Glutamatergic neuron (in vitro differentiated cells): Measurements from ENCODE around the gene TMEM30B. TPM values are rescaled to one million over a fixed set of nuclear protein-coding genes. Genes with fewer than 3 reads are reported as not detected.

ENCODE experiments used
- DNase-seq: peaks from one replicate; pipeline ENCODE4 v3.0.0; 2022
- H3K27ac Mint-ChIP-seq: one replicate; pipeline ENCODE4 v1.8.0; 2020; ENCODE audit warnings: mild to moderate bottlenecking, mixed read lengths, inconsistent platforms; ENCODE audit not compliant: unreplicated experiment
- H3K27me3 Mint-ChIP-seq: one replicate; pipeline ENCODE4 v1.8.0; 2020; ENCODE audit warnings: mild to moderate bottlenecking, moderate library complexity, mixed read lengths, inconsistent platforms; ENCODE audit not compliant: unreplicated experiment
- H3K36me3 Mint-ChIP-seq: one replicate; pipeline ENCODE4 v1.8.0; 2020; ENCODE audit warnings: mild to moderate bottlenecking, mixed read lengths, inconsistent platforms; ENCODE audit not compliant: unreplicated experiment
- H3K4me1 Mint-ChIP-seq: one replicate; pipeline ENCODE4 v1.8.0; 2020; ENCODE audit warnings: mild to moderate bottlenecking, low read depth, mixed read lengths, inconsistent platforms; ENCODE audit not compliant: unreplicated experiment
- H3K4me3 Mint-ChIP-seq: one replicate; pipeline ENCODE4 v1.8.0; 2020; ENCODE audit warnings: mild to moderate bottlenecking, mixed read lengths, inconsistent platforms; ENCODE audit not compliant: unreplicated experiment
- H3K9me3 Mint-ChIP-seq: one replicate; pipeline ENCODE4 v1.8.0; 2020; ENCODE audit warnings: mild to moderate bottlenecking, moderate library complexity, mixed read lengths, inconsistent platforms; ENCODE audit not compliant: unreplicated experiment
- CTCF ChIP-seq: fragments of 200-600 bp; sonication (generic); IDR thresholded peaks from one replicate; pipeline ENCODE4 v1.5.0; 2021; ENCODE audit not compliant: partially characterized antibody, unreplicated experiment
- total RNA-seq: library from RNA; stranded (reverse); fragmentation: NEBNext Ultra II Directional; extraction: Animal tissue kit (Norgen Biotek cat#: 25700); gene quantifications from one replicate; pipeline ENCODE4 v1.2.1, GENCODE V29; 2021; ENCODE audit not compliant: unreplicated experiment

TMEM30B gene
- total RNA-seq, 1 donor from 2014 or later = not detected

DNA sequence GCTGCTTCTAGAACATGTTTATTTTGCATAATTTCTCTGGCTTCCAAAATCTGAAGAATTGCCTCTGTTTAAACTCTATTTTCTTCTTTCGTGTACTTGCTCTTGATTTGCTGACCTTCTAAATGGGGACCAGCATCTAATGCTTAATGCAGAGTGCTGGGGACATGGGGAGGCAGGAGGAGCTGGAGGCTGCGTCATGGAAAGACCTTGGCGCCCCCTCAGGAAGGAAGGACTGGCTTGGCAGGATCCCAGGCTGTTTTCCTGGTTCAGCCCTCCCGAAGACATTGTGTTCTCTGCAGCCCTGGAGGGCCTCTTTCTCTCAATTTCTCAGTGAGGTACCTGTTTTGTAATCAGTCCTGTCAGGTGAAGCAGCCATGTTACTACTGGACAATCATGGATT is 45.7 kb upstream of the TMEM30B start:
- no peaks in the 10 kb centered on the region for H3K36me3 Mint-ChIP-seq
- H3K4me1 Mint-ChIP-seq = peaks cover 2% of the 10 kb centered on the region
- no peak for TF ChIP-seq CTCF
- H3K4me3 Mint-ChIP-seq = no peak overlapping the region
- H3K9me3 Mint-ChIP-seq = peaks cover 3% of the 10 kb centered on the region
- H3K27ac Mint-ChIP-seq = no peak overlapping the region
- peaks cover 5% of the 10 kb centered on the region for H3K27me3 Mint-ChIP-seq
- DNase-seq = no peak

GRCh38 chr14:61326146-61326545 is 45.0 kb upstream of the TMEM30B start:
- TF ChIP-seq CTCF = no peak
- peaks cover 3% of the 10 kb centered on the region for H3K9me3 Mint-ChIP-seq
- no peak overlapping the region for H3K4me3 Mint-ChIP-seq
- H3K36me3 Mint-ChIP-seq = no peaks in the 10 kb centered on the region
- H3K27me3 Mint-ChIP-seq = peaks cover 5% of the 10 kb centered on the region
- no peak overlapping the region for H3K27ac Mint-ChIP-seq
- H3K4me1 Mint-ChIP-seq = peaks cover 2% of the 10 kb centered on the region
- no peak for DNase-seq

- Mint-ChIP-seq H3K4me3 (no peak overlapping the region), H3K36me3 (no peaks in the 10 kb centered on the region), H3K4me1 (peaks cover 2% of the 10 kb centered on the region), H3K27me3 (peaks cover 9% of the 10 kb centered on the region), H3K9me3 (peaks cover 3% of the 10 kb centered on the region), H3K27ac (no peak overlapping the region)
- TF ChIP-seq CTCF = no peak
- no peak for DNase-seq
Observed at GRCh38 chr14:61325166-61325565, 44.0 kb upstream of the TMEM30B start.

DNA sequence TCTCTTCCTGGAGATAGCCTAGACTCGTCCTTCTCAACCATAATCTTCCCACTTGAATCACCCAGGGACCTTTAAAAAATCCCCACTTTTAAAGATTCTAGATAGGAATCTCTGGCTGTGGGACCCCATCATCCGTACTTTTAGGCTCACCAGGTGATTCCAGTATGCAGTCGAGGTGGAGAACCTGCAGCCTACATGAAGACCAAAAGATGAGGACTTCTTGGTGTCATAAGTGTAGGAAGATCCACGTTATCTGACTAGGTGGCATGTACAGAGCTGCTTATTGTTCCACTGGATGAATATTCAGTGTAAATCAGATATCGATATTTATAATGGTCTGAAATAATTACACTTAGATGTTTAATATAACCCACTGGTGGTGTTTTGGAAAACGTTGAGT is 42.8 kb upstream of the TMEM30B start:
- DNase-seq = no peak
- peaks cover 2% of the 10 kb centered on the region for H3K4me1 Mint-ChIP-seq
- H3K27me3 Mint-ChIP-seq = peaks cover 9% of the 10 kb centered on the region
- no peak overlapping the region for H3K4me3 Mint-ChIP-seq
- no peak overlapping the region for H3K27ac Mint-ChIP-seq
- H3K36me3 Mint-ChIP-seq = no peaks in the 10 kb centered on the region
- H3K9me3 Mint-ChIP-seq = peaks cover 3% of the 10 kb centered on the region
- TF ChIP-seq CTCF = no peak

DNA sequence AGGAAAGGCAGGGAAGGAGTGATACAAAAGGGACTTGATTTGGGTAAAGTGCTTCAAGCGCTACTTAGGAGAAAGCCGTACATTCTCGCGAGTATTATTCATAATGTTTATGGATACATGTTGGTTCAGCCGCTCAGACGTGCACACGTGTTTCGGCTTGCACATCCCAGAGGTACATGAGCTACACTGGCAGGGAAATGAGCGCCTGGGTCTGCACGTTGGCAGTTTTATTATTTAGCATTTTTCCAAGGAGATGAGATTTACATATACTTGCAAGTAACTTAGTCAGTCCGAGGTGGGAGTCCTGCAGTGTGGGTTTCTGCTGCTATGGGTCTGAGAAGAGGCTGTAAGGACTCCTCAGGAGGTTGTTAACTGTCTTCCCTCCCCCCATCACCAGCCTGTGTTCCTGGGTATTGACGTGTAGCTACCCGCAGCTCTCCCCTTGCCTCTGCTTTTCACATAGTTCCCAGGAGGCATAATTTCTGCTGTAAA is 41.7 kb upstream of the TMEM30B start:
- H3K36me3 Mint-ChIP-seq = no peaks in the 10 kb centered on the region
- DNase-seq = no peak
- peaks cover 2% of the 10 kb centered on the region for H3K4me1 Mint-ChIP-seq

More for the DNA sequence above, 41.7 kb upstream of the TMEM30B start:
- no peak for TF ChIP-seq CTCF
- H3K27ac Mint-ChIP-seq = no peak overlapping the region
- peak overlapping the region; percentile 37 for H3K4me3 Mint-ChIP-seq
- peaks cover 9% of the 10 kb centered on the region for H3K27me3 Mint-ChIP-seq
- peaks cover 3% of the 10 kb centered on the region for H3K9me3 Mint-ChIP-seq
